GM19324 (cell line): ENCODE data around the gene JAKMIP2.
"Not testable (repeated sequence)": the region's sequence is repeated elsewhere in the genome, so short reads cannot be mapped to it uniquely, and the experiment has no call there.

Experiments used
- ATAC-seq: cut with Tn5 transposase; IDR thresholded peaks from one replicate; pipeline ENCODE4 v1.9.1; 2021; ENCODE audit warnings: mild to moderate bottlenecking, moderate library complexity; ENCODE audit not compliant: unreplicated experiment, low FRiP score

JAKMIP2 gene

GRCh38 chr5:147750065-147750464 lies 32.5 kb downstream of the JAKMIP2 start:
- ATAC-seq: no peak

DNA sequence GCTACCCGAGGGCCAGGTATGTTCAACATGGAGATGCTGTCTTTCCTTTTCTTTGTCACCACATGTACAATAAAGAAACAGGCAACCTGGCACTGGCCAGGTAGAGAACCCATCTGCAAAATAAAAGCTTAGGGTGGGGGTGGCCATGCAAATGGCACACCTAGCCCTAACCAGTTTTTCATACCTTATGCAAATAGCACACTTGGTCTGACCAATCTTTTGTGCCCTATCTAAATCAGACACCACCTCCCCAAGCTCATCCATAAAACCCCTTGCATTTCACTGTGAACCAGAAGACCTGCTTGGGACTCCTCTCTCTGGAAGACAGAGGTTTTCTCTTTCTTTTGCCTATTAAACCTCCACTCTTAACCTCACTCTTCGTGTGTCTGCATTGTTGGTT lies 33.9 kb downstream of the JAKMIP2 start:
- ATAC-seq: no peak

DNA sequence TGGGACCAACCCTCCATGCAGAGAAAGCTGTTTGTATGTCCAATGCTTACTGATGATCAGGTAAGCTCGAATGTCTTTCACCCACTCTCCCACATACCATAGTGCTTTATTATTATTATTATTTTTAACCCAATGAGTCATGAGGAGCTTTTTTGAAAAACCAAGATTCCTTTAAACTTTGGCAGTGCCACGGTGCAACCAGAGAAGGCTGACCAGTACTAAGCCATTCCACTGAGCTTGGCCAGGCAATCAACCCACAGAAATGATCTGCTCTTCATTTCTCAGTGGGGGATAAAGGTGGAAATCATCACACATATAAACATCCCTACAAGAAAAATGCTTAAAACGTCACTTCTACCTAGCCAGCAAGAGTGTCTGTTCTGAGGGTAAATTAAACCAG lies 35.5 kb downstream of the JAKMIP2 start:
- ATAC-seq: no peak

DNA sequence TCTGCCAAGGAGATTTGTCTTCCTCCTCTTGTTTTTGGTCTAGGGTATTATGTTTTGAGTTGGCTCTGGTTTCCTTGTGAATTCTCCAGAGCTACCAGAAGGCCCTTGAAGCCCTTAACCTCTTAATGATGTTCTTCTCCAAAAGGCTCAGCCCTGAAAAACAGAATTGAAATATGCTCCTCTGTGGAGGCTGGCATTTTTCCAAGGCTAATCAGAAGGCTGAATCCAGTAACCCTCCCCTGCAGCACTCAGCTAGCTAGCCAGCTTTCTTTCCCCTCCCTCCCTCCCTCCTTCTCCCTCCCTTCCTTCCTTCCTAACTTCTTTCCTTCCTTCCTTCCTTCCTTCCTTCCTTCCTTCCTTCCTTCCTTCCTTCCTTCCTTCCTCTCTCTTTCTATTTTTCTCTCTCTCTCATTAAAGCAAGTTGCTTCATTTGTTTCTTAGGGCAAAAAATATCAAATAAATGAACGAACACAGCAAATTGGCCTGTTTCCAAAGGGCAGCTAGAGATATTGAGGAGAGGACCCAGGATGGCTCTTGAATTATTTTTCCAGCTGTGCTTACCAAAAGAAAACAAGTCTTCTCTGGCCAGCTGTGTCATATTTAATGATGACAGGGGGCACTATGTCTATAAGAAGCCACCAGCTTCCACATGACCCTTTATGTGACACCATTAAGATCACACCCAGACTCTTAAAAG lies 38.7 kb downstream of the JAKMIP2 start:
- no peak for ATAC-seq

DNA sequence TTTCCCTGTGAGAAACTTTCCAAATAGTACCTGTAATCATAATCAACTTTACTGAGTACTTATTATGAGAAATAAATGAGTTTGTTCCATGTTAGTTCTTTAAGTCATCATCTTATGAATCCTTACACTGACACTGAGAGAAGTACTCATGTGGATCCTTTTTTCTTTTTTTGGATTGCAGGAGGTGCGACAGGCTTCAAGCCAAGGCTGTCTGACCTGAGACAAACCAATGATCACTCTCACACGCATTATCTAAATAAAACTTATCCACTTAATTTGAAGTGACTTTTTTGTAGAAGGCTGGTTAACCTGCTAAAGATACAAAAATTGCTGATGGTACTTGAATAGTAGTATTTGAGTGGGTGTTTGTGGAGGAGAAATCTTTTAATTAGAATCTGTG lies 39.5 kb downstream of the JAKMIP2 start:
- ATAC-seq: no peak

GRCh38 chr5:147742151-147742550 lies 40.4 kb downstream of the JAKMIP2 start:
- ATAC-seq: no peak

GRCh38 chr5:147740864-147741263 lies 41.7 kb downstream of the JAKMIP2 start:
- ATAC-seq: no peak

DNA sequence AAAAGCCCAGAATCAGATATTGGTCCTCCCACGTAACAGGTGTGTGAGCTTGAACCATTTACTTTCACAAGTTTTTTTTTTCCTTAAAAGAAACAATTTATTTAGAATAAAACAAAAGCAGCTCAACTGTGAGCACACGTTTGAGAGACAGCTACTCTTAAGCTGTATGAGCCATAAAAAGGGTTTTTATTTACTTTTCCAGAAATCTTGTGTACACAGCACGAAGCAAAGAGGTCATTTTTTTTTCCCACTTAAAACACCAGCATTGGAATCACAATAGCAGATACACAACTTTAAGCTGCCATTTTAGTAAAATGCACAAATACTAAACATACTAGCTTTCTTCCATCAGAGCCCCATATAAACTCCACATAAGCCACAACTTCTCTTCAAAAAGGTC lies 44.6 kb downstream of the JAKMIP2 start:
- no peak for ATAC-seq

DNA sequence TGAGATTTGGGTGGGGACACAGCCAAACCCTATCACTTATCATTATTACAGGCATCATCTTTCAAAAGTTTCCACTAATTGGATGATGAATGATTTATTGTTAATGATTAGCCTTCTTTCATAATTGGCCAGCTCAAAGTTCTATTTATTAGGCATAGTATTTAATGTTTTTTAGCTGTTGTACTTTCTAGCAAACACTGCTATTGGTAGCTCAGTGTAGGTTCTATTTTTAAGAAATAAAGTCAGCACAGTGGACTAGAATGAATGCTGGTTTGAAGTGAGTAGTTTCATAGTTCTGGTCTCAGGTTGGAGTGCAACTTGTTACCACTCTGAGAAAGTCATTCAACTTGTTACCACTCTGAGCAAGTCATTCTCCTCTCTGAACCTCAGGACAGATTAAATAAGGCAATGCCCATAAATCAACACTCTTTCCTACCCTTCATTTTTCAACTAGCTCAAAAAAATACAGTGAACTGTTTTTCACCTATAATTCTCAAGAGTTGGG lies 46.9 kb downstream of the JAKMIP2 start:
- ATAC-seq: no peak

DNA sequence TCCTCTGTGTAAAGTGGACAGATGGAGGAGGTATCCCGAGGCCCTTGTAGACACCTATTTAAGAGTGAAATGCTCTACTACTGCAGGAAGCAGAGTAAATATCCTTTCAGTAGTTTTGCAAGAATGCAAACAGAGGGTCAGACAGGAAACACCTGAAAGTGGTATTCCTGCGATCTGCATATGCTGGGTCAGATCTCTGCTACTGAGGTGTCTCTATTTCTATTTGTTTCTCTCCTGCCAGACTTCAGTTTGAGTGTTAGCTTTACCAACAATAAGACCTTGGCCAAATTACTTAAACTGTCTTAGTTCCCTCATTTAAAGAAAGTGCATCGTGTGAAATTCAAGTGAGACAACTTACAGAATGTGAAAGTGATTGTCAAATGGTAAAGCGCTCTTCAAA lies 47.6 kb downstream of the JAKMIP2 start:
- no peak for ATAC-seq

DNA sequence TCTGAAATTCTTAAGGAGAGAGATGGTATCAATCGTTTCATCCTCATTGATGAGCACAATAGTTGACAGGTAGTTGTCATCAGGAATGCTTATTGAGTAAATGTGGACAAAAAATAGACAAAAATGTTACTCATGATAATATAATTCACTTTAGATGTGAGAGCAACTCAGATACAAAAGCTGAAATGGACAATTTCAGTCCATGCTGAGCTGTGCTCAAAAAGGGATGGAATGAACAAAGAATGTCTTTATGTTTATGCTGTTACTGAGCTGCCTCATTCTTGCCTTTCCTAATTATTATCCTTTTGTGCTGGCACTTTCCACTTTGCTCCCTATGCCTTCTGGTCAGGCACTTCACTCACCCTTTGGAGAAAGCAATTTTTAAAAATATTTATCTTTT lies 49.5 kb downstream of the JAKMIP2 start:
- no peak for ATAC-seq

DNA sequence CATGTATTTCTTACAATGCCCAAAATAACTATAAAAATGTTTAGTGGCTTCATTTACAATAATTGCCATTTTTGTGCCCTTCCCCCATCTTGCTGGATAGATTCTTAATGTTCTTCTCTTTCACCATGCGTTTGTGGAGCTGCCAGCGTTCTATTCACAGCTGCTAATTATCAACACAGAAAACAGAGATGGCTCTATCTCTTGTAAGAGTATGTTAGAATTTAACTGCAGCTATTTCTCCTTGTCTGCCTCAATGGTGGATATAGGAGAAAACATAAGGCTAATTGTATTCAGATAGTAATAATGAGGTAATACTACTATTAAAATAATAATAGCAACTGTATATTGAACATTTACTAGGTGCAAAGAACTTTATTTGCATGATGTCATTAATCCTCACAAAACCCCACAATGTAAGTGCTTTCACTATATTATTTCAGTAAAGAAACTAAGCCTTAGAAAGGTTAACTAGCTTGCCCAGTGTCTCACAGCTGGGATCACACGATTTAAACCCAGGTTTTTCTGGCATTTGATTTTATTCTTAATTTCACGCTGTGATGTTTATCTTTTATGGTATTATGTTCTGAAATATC lies 50.1 kb downstream of the JAKMIP2 start:
- ATAC-seq: no peak

DNA sequence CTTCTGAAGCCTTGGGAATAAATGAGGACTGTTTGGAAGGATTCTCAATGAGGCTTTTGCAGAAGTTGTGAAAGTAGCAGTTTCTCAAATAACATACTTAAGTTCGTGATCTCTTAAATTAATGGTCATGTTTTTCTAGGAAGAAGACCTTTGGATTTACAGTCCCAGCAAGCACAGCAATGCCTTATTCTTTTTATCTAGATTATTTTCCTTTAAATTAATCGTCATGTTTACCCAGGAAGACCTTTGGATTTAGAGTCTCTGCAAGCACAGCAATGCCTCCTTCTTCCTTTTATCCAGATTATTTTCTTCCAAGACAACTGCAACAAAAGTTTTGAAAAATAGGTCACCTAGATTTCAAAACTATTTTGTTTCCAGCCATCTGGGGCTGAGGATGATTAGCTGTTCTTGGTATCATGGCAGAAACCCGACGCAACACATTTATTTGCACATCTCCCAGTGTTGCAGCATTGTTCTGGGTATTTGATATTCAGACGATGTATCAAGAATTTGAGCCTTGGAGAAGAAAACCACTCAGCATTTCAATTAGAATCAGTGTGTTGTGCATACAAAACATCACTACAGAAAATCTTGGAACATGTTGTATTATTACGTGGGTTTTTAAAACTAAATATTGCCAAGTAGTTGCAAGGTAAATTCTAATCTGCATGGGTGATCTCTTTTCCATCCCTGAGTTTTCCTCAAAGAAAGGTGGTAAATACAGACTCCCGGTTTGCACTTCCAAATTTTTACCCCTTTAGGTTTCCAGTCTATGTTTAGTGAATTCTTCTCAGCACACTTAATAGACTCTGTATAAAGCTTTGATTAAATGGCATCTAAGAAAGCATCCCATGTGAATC lies 50.9 kb downstream of the JAKMIP2 start:
- no peak for ATAC-seq

GRCh38 chr5:147727200-147727599 lies 55.3 kb downstream of the JAKMIP2 start:
- ATAC-seq: no peak

GRCh38 chr5:147721191-147721960 lies 61.2 kb downstream of the JAKMIP2 start:
- not testable (repeated sequence) for ATAC-seq

DNA sequence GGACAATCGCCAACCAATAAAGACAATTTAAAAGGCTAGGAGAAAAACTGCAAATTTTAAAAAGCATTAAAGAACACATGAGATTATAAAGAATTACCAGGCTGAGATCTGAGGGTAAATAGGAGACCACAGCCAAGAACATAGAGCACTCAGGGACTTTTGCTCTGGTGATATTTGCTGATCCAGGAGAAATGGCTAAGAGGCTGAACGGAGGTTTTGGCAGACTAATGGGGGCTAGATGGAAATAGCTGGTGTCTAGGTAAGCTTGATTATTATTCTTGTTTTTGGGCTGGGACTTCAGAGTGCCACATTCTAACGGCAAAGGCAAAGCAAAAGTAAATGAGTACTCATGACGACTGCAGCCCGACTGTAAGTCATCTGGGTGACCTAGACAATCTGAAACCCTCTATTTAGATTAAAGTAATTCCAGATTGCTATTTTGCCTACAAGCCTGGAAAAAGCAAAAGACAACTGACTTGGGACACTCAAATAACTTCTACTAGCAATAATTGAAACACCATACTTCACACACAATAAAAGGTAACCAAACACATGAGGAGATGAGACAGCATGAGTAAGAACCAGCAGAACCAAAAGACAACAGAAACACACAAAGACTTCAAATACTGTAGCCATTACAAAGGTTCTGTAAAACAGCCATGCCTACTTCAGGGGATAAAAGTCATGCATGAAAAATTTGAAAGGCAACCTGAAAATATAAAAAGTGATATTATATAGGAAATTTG lies 68.8 kb downstream of the JAKMIP2 start:
- ATAC-seq: no peak

GRCh38 chr5:147712598-147712997 lies 69.9 kb downstream of the JAKMIP2 start:
- ATAC-seq: no peak

DNA sequence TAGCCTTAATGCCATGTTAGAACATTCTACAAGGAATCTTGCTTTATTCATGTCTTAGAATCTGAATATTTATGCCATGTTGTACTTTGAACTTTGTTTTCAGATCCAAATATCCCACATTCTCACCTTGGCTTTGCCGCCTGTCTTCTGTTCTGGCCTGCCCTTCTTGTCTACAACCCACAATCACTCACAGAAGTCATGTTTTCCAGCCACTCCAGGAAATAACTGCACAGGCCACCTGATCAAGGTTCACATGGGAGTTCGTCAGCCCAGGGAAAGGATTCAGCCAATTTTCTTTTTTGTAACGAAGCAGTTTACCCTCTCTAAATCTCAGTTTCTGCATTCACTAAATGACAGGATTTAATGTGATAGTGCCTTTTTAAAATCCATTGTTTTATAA lies 70.5 kb downstream of the JAKMIP2 start:
- no peak for ATAC-seq

GRCh38 chr5:147711019-147711418 lies 71.5 kb downstream of the JAKMIP2 start:
- no peak for ATAC-seq

DNA sequence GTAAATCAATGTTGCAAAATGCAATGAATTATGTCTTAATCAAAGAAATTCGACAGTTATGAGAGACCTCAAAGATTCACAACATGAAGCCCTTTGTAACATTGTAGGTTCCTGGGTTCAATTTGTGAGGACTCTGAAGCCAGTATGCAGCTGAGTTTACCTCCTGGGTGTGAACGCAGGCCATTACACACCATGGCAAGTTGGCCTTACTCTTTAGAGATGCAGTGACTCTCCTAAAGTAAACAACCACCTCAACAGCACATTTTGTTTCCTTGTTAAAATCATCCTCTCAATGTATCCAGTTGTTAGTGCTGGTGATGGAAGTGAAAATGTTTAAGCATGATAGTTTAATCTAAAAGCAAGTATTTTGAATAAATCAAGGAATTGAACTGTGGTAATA lies 73.8 kb downstream of the JAKMIP2 start:
- ATAC-seq: no peak
